HCT116 (cell line): ENCODE data around the gene PLCXD1. TPM values are rescaled to one million over a fixed set of nuclear protein-coding genes. Genes with fewer than 3 reads are reported as not detected.

Experiments
- ATAC-seq: fragments of 200-7000 bp; cut with Tn5 transposase; 2 replicates; pipeline ENCODE4 v1.9.1; 2020; ENCODE audit warnings: mild to moderate bottlenecking, moderate library complexity
- BruUV-seq: library from RNA; stranded (reverse); fragments of 400-500 nt; replicated peaks from 2 replicates; lab custom pipeline; 2021; lab: Mats Ljungman, UMichigan
- CTCF ChIA-PET: fragments of 300-600 bp; sonication (Branson Sonifier 250); formaldehyde crosslinking; loops from one replicate; lab custom pipeline; 2021; ENCODE audit warnings: antibody characterized with exemption; lab: Charles Lee
- POLR2A ChIA-PET: fragments of 300-600, 350-600 bp; sonication (Branson Sonifier 250); formaldehyde crosslinking; loops from one replicate; lab custom pipeline; 2021; ENCODE audit warnings: antibody characterized with exemption; lab: Charles Lee
- RAD21 ChIA-PET, 2 experiments: fragments of 300-600 bp; sonication (Branson Sonifier 250); formaldehyde crosslinking; loops; one replicate each; lab custom pipeline; 2023; ENCODE audit warnings: low total read pairs in 2 of 2; ENCODE audit not compliant: uncharacterized antibody in 2 of 2, unreplicated experiment in 2 of 2, low non-redundant PET in 1 of 2; lab: Charles Lee
- DNase-seq: peaks from one replicate; pipeline ENCODE4 v3.0.0-alpha.2; 2010; ENCODE audit warnings: low read depth, low spot score
- H2AFZ ChIP-seq: fragments of 200-600 bp; shearing (Covaris generic), sonication (generic); 2 replicates; pipeline ENCODE4 v1.6.1; 2017; ENCODE audit warnings: low read depth, mixed run types, mixed read lengths, antibody characterized with exemption, low read length; ENCODE audit not compliant: poor library complexity, severe bottlenecking
- H3K27ac ChIP-seq: 2 replicates; pipeline ENCODE4 v1.5.1; 2012; ENCODE audit warnings: low read depth, low read length
- H3K27me3 ChIP-seq: fragments of 200-600 bp; sonication (generic); 2 replicates; pipeline ENCODE4 v1.6.1; 2016; ENCODE audit warnings: mixed run types, low read length, mixed read lengths; ENCODE audit not compliant: insufficient read depth
- H3K36me3 ChIP-seq, 2 experiments: fragments of 200-500 bp in 1 of 2; fragments of 200-600 bp in 1 of 2; sonication (Bioruptor generic) in 1 of 2; sonication (generic) in 1 of 2; 2 replicates each; pipeline versions ENCODE4 v1.5.1 to v1.6.1; 2014 to 2016; ENCODE audit warnings: low read length in 2 of 2, inconsistent platforms in 1 of 2, mixed read lengths in 1 of 2, mixed run types in 1 of 2; ENCODE audit not compliant: insufficient read depth in 2 of 2, control insufficient read depth in 1 of 2
- H3K4me1 ChIP-seq, 2 experiments: fragments of 200-600 bp in 1 of 2; sonication (generic) in 1 of 2; 2 replicates each; pipeline versions ENCODE4 v1.5.1 to v1.6.1; 2012 to 2017; ENCODE audit warnings: low read length in 2 of 2, inconsistent platforms in 1 of 2, mild to moderate bottlenecking in 1 of 2, mixed read lengths in 1 of 2, mixed run types in 1 of 2, moderate library complexity in 1 of 2; ENCODE audit not compliant: insufficient read depth in 2 of 2, control insufficient read depth in 1 of 2
- H3K4me2 ChIP-seq: fragments of 200-600 bp; sonication (generic); 2 replicates; pipeline ENCODE4 v1.6.1; 2017; ENCODE audit warnings: mixed run types, low read length, mixed read lengths
- H3K4me3 ChIP-seq, 2 experiments: fragments of 200-600 bp in 1 of 2; sonication (generic) in 1 of 2; replicated peaks in 1 of 2; 2 replicates each; pipeline ENCODE4 v1.5.1; 2011 to 2016; ENCODE audit warnings: low read length in 2 of 2, control low read depth in 1 of 2, low read depth in 1 of 2, mild to moderate bottlenecking in 1 of 2, mixed read lengths in 1 of 2, mixed run types in 1 of 2
- H3K79me2 ChIP-seq: fragments of 200-600 bp; sonication (generic); 2 replicates; pipeline ENCODE4 v1.6.1; 2017; ENCODE audit warnings: mild to moderate bottlenecking, mixed run types, low read length, moderate library complexity, mixed read lengths; ENCODE audit not compliant: insufficient read depth
- H3K9ac ChIP-seq: fragments of 200-600 bp; sonication (generic); 2 replicates; pipeline ENCODE4 v1.6.1; 2016; ENCODE audit warnings: low read length, mixed read lengths
- H3K9me2 ChIP-seq: fragments of 200-600 bp; sonication (generic), shearing (Covaris generic); 2 replicates; pipeline ENCODE4 v1.6.1; 2017; ENCODE audit warnings: mixed run types, mild to moderate bottlenecking, moderate library complexity; ENCODE audit not compliant: insufficient read depth
- H3K9me3 ChIP-seq, 2 experiments: fragments of 200-500 bp in 1 of 2; fragments of 200-600 bp in 1 of 2; sonication (Bioruptor generic) in 1 of 2; sonication (generic) in 1 of 2; 2 replicates each; pipeline ENCODE4 v1.6.1; 2014 to 2017; ENCODE audit warnings: low read length in 2 of 2, mixed read lengths in 2 of 2, inconsistent platforms in 1 of 2, low read depth in 1 of 2, mild to moderate bottlenecking in 1 of 2, mixed run types in 1 of 2, moderate library complexity in 1 of 2; ENCODE audit not compliant: control insufficient read depth in 1 of 2, insufficient read depth in 1 of 2
- H4K20me1 ChIP-seq: fragments of 200-600 bp; sonication (generic), shearing (Covaris generic); 2 replicates; pipeline ENCODE4 v1.6.1; 2017; ENCODE audit warnings: mixed run types, mild to moderate bottlenecking, moderate library complexity; ENCODE audit not compliant: insufficient read depth
- CEBPB ChIP-seq: IDR thresholded peaks from 2 replicates; pipeline ENCODE4 v1.6.1; 2012; ENCODE audit warnings: low read depth
- POLR2A ChIP-seq: IDR thresholded peaks from 2 replicates; pipeline ENCODE4 v1.7.0; 2011; ENCODE audit warnings: borderline replicate concordance; ENCODE audit not compliant: insufficient read depth, insufficient read length; ENCODE audit errors: extremely low read depth
- REST ChIP-seq: IDR thresholded peaks from 2 replicates; pipeline ENCODE4 v1.6.1; 2012; ENCODE audit warnings: low read depth
- SIN3A ChIP-seq: IDR thresholded peaks from 2 replicates; pipeline ENCODE4 v1.6.1; 2012; ENCODE audit warnings: low read depth
- ZBTB33 ChIP-seq: IDR thresholded peaks from 2 replicates; pipeline ENCODE4 v1.6.1; 2011; ENCODE audit warnings: mild to moderate bottlenecking, low read length, moderate library complexity; ENCODE audit not compliant: insufficient replicate concordance; ENCODE audit errors: extremely low read depth
- intact Hi-C: fragments of 100-400 bp; cut with micrococcal nuclease; formaldehyde crosslinking; loops from 2 replicates; pipeline ENCODE4 v1.10.0; 2022
- total RNA-seq: library from RNA; stranded (reverse); gene quantifications from one replicate; pipeline ENCODE4 v1.2.1, GENCODE V29; 2021; ENCODE audit not compliant: unreplicated experiment

Gene PLCXD1
- total RNA-seq, 1 experiment from 2014 or later: 26.3 TPM

GRCh38 chrX:264634-265455 lies 16.3 kb upstream of the PLCXD1 start:
- no peak for TF ChIP-seq ZBTB33
- TF ChIP-seq POLR2A: no peak
- TF ChIP-seq SIN3A: no peak
- no peak for TF ChIP-seq CEBPB
- no peak for TF ChIP-seq REST
- ChIA-PET RAD21 (no interaction called here), CTCF (no interaction called here), POLR2A (no interaction called here)
- no peaks in the 10 kb centered on the region for H3K9me2 ChIP-seq
- no peaks in the 10 kb centered on the region for H3K9me3 ChIP-seq
- no peak overlapping the region for H3K4me2 ChIP-seq
- no peaks in the 10 kb centered on the region for H3K27me3 ChIP-seq
- ATAC-seq (no peak), DNase-seq (no peak)
- H2AFZ ChIP-seq: no peak overlapping the region
- no peak overlapping the region for H3K4me3 ChIP-seq
- H3K27ac ChIP-seq: no peak overlapping the region
- intact Hi-C loops: no loop called here
- H3K4me1 ChIP-seq: peaks cover 5 to 23% of the 10 kb centered on the region in 2 experiments; a peak in 3 of 4 replicates
- no peaks in the 10 kb centered on the region for H3K79me2 ChIP-seq
- no TSS peak for BruUV-seq
- no peak overlapping the region for H3K9ac ChIP-seq
- no peaks in the 10 kb centered on the region for H4K20me1 ChIP-seq
- no peaks in the 10 kb centered on the region for H3K36me3 ChIP-seq
